HepG2 (cell line): ENCODE measurements around the gene FANCG. TPM values are rescaled to one million over a fixed set of nuclear protein-coding genes. Genes with fewer than 3 reads are reported as not detected.
A peak's percentile ranks its signal among the peaks of the same experiment; 100 is the strongest.

Experiments
- FOXK1 ChIP-seq: sonication (generic); formaldehyde crosslinking; IDR thresholded peaks from 2 replicates; pipeline ENCODE4 v1.4.0; 2020; ENCODE audit warnings: low read depth, missing genetic modification reagents, borderline replicate concordance
- HIVEP1 ChIP-seq: sonication (generic); formaldehyde crosslinking; IDR thresholded peaks from 2 replicates; pipeline ENCODE4 v1.4.0; 2020; ENCODE audit warnings: mild to moderate bottlenecking, missing genetic modification reagents
- KDM2A ChIP-seq: sonication (generic); formaldehyde crosslinking; IDR thresholded peaks from 2 replicates; pipeline ENCODE4 v1.4.0; 2020; ENCODE audit warnings: low read depth, missing genetic modification reagents, borderline replicate concordance
- MAFF ChIP-seq: IDR thresholded peaks from 2 replicates; pipeline ENCODE4 v1.6.1; 2011; ENCODE audit warnings: low read depth, low read length, improper control_type of control experiment
- NFIB ChIP-seq: sonication (generic); formaldehyde crosslinking; IDR thresholded peaks from 2 replicates; pipeline ENCODE4 v1.9.0; 2021; ENCODE audit warnings: missing genetic modification reagents, mild to moderate bottlenecking, borderline replicate concordance
- NFKB2 ChIP-seq: sonication (generic); formaldehyde crosslinking; IDR thresholded peaks from 2 replicates; pipeline ENCODE4 v1.4.0; 2020; ENCODE audit warnings: missing genetic modification reagents, borderline replicate concordance
- PRDM15 ChIP-seq: sonication (generic); formaldehyde crosslinking; IDR thresholded peaks from 2 replicates; pipeline ENCODE4 v1.4.0; 2020; ENCODE audit warnings: missing genetic modification reagents
- SP140L ChIP-seq: sonication (generic); formaldehyde crosslinking; IDR thresholded peaks from 2 replicates; pipeline ENCODE4 v1.4.0; 2020; ENCODE audit warnings: missing genetic modification reagents, borderline replicate concordance
- SRF ChIP-seq: IDR thresholded peaks from 2 replicates; pipeline ENCODE4 v1.6.1; 2011; ENCODE audit warnings: mild to moderate bottlenecking, low read depth, low read length, moderate library complexity
- ZFX ChIP-seq: sonication (generic); formaldehyde crosslinking; IDR thresholded peaks from 2 replicates; pipeline ENCODE4 v1.4.0; 2020; ENCODE audit warnings: mild to moderate bottlenecking, low read depth, missing genetic modification reagents, moderate library complexity
- ZNF207 ChIP-seq: fragments of 450-650 bp; IDR thresholded peaks from 2 replicates; pipeline ENCODE4 v1.6.1; 2016; ENCODE audit warnings: antibody characterized with exemption, borderline replicate concordance
- ZNF225 ChIP-seq: sonication (generic); formaldehyde crosslinking; IDR thresholded peaks from 2 replicates; pipeline ENCODE4 v1.4.0; 2020; ENCODE audit warnings: mild to moderate bottlenecking, missing genetic modification reagents
- ZNF230 ChIP-seq: sonication (generic); formaldehyde crosslinking; IDR thresholded peaks from 2 replicates; pipeline ENCODE4 v1.4.0; 2020; ENCODE audit warnings: mild to moderate bottlenecking, missing genetic modification reagents
- ZNF530 ChIP-seq: sonication (generic); formaldehyde crosslinking; IDR thresholded peaks from 2 replicates; pipeline ENCODE4 v1.5.0; 2020; ENCODE audit warnings: low read depth, mild to moderate bottlenecking, missing genetic modification reagents
- ZNF552 ChIP-seq: sonication (generic); formaldehyde crosslinking; IDR thresholded peaks from 2 replicates; pipeline ENCODE4 v1.9.0; 2022; ENCODE audit warnings: missing genetic modification reagents, mild to moderate bottlenecking, borderline replicate concordance
- ZNF639 ChIP-seq: conservative IDR thresholded peaks from 2 replicates; pipeline ENCODE4 v1.6.1; 2018; ENCODE audit warnings: missing genetic modification reagents
- ZNF788 ChIP-seq: sonication (generic); formaldehyde crosslinking; IDR thresholded peaks from 2 replicates; pipeline ENCODE4 v1.5.0; 2020; ENCODE audit warnings: mild to moderate bottlenecking, missing genetic modification reagents, borderline replicate concordance
- polyA plus RNA-seq, 8 experiments: library from polyadenylated mRNA; depleted of rRNA in 3 of 8; stranded (reverse) in 7 of 8; unstranded in 1 of 8; fragments of >200 nt; fragmentation: Illumina TruSeq in 4 of 8; extraction: Trizol in 4 of 8; gene quantifications; 2 replicates each; pipeline versions ENCODE4 v1.2.1 to v1.2.3, GENCODE V29; 2011 to 2016; ENCODE audit warnings: low read depth in 4 of 8, missing spikeins in 1 of 8, mixed read lengths in 1 of 8; ENCODE audit not compliant: insufficient read depth in 1 of 8
- total RNA-seq, 5 experiments: library from RNA; depleted of rRNA; stranded (reverse); fragments of >200 nt; fragmentation: Illumina TruSeq; extraction: Trizol; gene quantifications; 2 replicates each; pipeline ENCODE4 v1.2.3, GENCODE V29; 2016; ENCODE audit warnings: low read depth in 1 of 5
- TF ChIP-seq, protein P1 (sequence below): sonication (generic); formaldehyde crosslinking; IDR thresholded peaks from 2 replicates; pipeline ENCODE4 v1.4.0; 2020; ENCODE audit warnings: mild to moderate bottlenecking, missing genetic modification reagents

FANCG gene
- total and polyA plus RNA-seq, 2 of the 13 experiments (the other 11 are each of a cell fraction or from before 2014, with no cell fraction given) = 14.4 to 45.1 TPM

GRCh38 chr9:35071814-35072460 lies 7.8 kb downstream of the FANCG start (continued):
- TF ChIP-seq ZNF639 (CRISPR knock-in tag) = no peak
- no peak; the same call in 1 of the 2 replicates for TF ChIP-seq NFKB2
- no peak for TF ChIP-seq HIVEP1 (CRISPR knock-in tag)
- TF ChIP-seq ZNF225 (CRISPR knock-in tag) = peak; percentile 65
- peak; percentile 48; the same call in 1 of the 2 replicates for TF ChIP-seq MAFF
- peak; percentile 12; the same call in 1 of the 2 replicates for TF ChIP-seq KDM2A (CRISPR knock-in tag)
- TF ChIP-seq PRDM15 (CRISPR knock-in tag) = peak; percentile 97
- no peak for TF ChIP-seq ZNF207
- no peak for TF ChIP-seq ZNF230 (CRISPR knock-in tag)
- peak; percentile 98 for TF ChIP-seq ZFX (CRISPR knock-in tag)
- no peak for TF ChIP-seq SRF
- TF ChIP-seq, protein P1, sequence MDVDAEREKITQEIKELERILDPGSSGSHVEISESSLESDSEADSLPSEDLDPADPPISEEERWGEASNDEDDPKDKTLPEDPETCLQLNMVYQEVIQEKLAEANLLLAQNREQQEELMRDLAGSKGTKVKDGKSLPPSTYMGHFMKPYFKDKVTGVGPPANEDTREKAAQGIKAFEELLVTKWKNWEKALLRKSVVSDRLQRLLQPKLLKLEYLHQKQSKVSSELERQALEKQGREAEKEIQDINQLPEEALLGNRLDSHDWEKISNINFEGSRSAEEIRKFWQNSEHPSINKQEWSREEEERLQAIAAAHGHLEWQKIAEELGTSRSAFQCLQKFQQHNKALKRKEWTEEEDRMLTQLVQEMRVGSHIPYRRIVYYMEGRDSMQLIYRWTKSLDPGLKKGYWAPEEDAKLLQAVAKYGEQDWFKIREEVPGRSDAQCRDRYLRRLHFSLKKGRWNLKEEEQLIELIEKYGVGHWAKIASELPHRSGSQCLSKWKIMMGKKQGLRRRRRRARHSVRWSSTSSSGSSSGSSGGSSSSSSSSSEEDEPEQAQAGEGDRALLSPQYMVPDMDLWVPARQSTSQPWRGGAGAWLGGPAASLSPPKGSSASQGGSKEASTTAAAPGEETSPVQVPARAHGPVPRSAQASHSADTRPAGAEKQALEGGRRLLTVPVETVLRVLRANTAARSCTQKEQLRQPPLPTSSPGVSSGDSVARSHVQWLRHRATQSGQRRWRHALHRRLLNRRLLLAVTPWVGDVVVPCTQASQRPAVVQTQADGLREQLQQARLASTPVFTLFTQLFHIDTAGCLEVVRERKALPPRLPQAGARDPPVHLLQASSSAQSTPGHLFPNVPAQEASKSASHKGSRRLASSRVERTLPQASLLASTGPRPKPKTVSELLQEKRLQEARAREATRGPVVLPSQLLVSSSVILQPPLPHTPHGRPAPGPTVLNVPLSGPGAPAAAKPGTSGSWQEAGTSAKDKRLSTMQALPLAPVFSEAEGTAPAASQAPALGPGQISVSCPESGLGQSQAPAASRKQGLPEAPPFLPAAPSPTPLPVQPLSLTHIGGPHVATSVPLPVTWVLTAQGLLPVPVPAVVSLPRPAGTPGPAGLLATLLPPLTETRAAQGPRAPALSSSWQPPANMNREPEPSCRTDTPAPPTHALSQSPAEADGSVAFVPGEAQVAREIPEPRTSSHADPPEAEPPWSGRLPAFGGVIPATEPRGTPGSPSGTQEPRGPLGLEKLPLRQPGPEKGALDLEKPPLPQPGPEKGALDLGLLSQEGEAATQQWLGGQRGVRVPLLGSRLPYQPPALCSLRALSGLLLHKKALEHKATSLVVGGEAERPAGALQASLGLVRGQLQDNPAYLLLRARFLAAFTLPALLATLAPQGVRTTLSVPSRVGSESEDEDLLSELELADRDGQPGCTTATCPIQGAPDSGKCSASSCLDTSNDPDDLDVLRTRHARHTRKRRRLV (CRISPR knock-in tag) = no peak
- no peak for TF ChIP-seq SP140L (CRISPR knock-in tag)
- no peak for TF ChIP-seq ZNF552 (CRISPR knock-in tag)
- peak; percentile 52; the same call in 1 of the 2 replicates for TF ChIP-seq ZNF788 (CRISPR knock-in tag)
- no peak for TF ChIP-seq ZNF530 (CRISPR knock-in tag)
- TF ChIP-seq FOXK1 = no peak
- TF ChIP-seq NFIB (CRISPR knock-in tag) = no peak
